IgD-negative memory B cell (primary cell): ENCODE data around the gene CMPK1. TPM values are rescaled to one million over a fixed set of nuclear protein-coding genes. Genes with fewer than 3 reads are reported as not detected.
A peak's percentile ranks its signal among the peaks of the same experiment; 100 is the strongest.

Experiments used
- H3K27ac Mint-ChIP-seq, 3 donors: one replicate each; pipeline ENCODE4 v1.8.0; 2020 to 2022; ENCODE audit warnings: mild to moderate bottlenecking in 3 of 3, mixed read lengths in 3 of 3, moderate library complexity in 1 of 3
- H3K27me3 Mint-ChIP-seq: one replicate; pipeline ENCODE4 v1.8.0; 2021; ENCODE audit warnings: mixed read lengths
- H3K36me3 Mint-ChIP-seq: one replicate; pipeline ENCODE4 v1.8.0; 2020; ENCODE audit warnings: mild to moderate bottlenecking, mixed read lengths
- H3K4me1 Mint-ChIP-seq, 3 donors: one replicate each; pipeline ENCODE4 v1.8.0; 2020 to 2022; ENCODE audit warnings: mixed read lengths in 3 of 3, mild to moderate bottlenecking in 1 of 3
- H3K4me3 Mint-ChIP-seq, 4 donors: one replicate each; pipeline ENCODE4 v1.8.0; 2020 to 2022; ENCODE audit warnings: mild to moderate bottlenecking in 4 of 4, mixed read lengths in 4 of 4, moderate library complexity in 3 of 4
- H3K9me3 Mint-ChIP-seq, 3 donors: one replicate each; pipeline ENCODE4 v1.8.0; 2020 to 2021; ENCODE audit warnings: mixed read lengths in 3 of 3, mild to moderate bottlenecking in 1 of 3
- polyA plus RNA-seq: library from polyadenylated mRNA; unstranded; fragments of 300-500 nt; fragmentation: Illumina TruSeq; gene quantifications from one replicate; pipeline ENCODE4 v1.2.3, GENCODE V29; 2021

The CMPK1 gene
- polyA plus RNA-seq, 1 donor from 2014 or later = 119 TPM

DNA sequence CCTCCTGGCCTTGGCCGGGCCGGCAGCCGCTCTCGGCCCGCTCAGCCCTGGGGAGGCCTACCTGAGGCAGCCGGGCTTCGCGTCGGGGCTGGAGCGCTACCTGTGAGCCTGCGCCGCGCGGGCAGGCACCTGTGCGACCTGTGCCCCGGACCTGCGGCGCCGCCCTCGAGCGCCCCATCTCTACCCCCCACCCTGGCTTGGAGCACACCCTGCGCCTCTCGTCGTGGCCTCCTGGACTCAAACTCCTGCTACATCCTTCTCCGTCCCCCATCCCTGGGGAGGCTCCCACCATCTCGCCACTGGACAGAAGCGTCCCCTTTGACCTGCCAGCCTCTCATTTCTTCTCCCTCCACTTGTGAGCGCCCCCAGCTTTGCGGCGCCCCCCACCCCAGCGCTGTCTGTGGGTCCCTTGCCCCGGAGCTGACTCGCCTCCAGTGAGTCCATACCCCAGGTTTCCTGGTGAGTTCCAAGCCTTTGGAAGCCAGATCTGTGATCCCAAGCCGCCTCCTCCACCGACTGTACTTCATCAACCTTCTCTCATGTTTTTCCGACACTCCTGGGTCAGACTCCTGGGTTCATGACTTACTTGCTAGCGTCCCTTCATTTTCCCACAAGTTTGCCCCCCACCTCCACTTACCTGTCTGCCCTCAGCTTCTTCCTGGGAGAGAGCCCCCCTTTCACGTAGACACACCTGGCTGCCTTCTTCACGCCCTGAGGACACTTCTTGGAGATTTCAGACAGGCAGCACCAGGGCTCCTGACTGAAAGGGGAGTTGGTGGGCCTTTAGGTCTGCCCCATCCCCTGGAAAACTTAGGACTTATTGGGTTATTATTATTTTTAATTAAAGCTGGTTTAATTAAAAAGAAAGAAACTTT is 83.8 kb downstream of the CMPK1 start:
- H3K27me3 Mint-ChIP-seq = peaks cover 37% of the 10 kb centered on the region
- no peaks in the 10 kb centered on the region for H3K4me1 Mint-ChIP-seq
- peak overlapping the region in 1 of 3 donors; percentile 22 for H3K27ac Mint-ChIP-seq
- no peaks in the 10 kb centered on the region for H3K36me3 Mint-ChIP-seq
- H3K4me3 Mint-ChIP-seq = peak overlapping the region in 2 of 4 donors; percentile 74 to 85
- H3K9me3 Mint-ChIP-seq = no peaks in the 10 kb centered on the region

DNA sequence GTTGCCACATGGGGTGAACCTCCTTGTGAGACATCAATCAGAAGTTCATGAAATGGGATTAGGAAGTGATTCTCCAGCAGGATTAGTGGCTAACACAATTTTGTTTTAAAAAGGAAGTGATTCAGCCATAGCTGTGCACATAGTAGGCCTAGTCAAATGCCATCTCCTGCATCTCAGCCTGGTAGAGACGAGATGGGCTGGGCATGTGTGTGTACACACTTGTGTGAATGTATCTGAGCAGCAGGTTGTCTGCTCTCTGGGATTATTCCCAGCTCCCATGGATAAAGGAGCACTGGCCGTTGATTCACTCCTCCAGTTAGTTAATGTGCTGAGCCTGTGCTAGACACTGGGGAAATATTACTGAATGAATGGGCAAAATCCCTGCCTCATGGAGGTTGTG is 84.5 kb downstream of the CMPK1 start:
- Mint-ChIP-seq H3K36me3 (no peaks in the 10 kb centered on the region), H3K27ac (peak overlapping the region in 1 of 3 donors; percentile 22), H3K27me3 (peaks cover 37% of the 10 kb centered on the region)

GRCh38 chr1:47418681-47419325 is 85.2 kb downstream of the CMPK1 start:
- no peaks in the 10 kb centered on the region for H3K36me3 Mint-ChIP-seq
- H3K4me1 Mint-ChIP-seq = no peaks in the 10 kb centered on the region
- H3K27ac Mint-ChIP-seq = no peak overlapping the region
- no peak overlapping the region for H3K4me3 Mint-ChIP-seq
- peaks cover 39% of the 10 kb centered on the region for H3K27me3 Mint-ChIP-seq
- no peaks in the 10 kb centered on the region for H3K9me3 Mint-ChIP-seq

More for the DNA sequence above, 84.5 kb downstream of the CMPK1 start:
- Mint-ChIP-seq H3K4me3 (peak overlapping the region in 2 of 4 donors; percentile 6 to 11), H3K9me3 (no peaks in the 10 kb centered on the region), H3K4me1 (no peaks in the 10 kb centered on the region)

DNA sequence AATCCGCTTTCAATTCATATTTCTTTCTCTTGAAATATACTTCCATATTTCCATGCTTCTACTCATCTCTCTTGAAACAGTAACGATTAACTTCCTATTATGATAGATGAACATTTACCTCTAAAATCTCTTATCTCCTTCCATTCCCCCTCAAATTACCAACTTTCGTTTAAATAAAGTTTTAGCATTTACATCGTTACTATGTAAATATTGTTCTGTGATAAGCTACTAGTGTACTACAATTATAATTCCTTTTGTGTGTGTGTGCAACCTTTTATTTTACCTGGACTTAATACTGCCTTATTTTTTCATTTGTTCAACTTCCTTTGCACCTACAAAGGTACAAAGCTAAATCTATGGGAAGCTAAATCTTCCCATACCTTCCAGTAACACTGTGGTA is 87.0 kb downstream of the CMPK1 start:
- H3K27me3 Mint-ChIP-seq = peaks cover 35% of the 10 kb centered on the region
- no peak overlapping the region for H3K4me3 Mint-ChIP-seq
- H3K36me3 Mint-ChIP-seq = no peaks in the 10 kb centered on the region
- H3K9me3 Mint-ChIP-seq = no peaks in the 10 kb centered on the region
- no peak overlapping the region for H3K27ac Mint-ChIP-seq
- no peaks in the 10 kb centered on the region for H3K4me1 Mint-ChIP-seq

GRCh38 chr1:47423872-47424271 is 90.3 kb downstream of the CMPK1 start:
- Mint-ChIP-seq H3K36me3 (no peaks in the 10 kb centered on the region), H3K27me3 (peaks cover 16% of the 10 kb centered on the region), H3K4me3 (no peak overlapping the region), H3K27ac (no peak overlapping the region), H3K9me3 (no peaks in the 10 kb centered on the region), H3K4me1 (no peaks in the 10 kb centered on the region)

- Mint-ChIP-seq H3K36me3 (no peaks in the 10 kb centered on the region), H3K27ac (no peak overlapping the region), H3K27me3 (peaks cover 13% of the 10 kb centered on the region)
These were observed 90.9 kb downstream of the CMPK1 start for GRCh38 chr1:47424336-47424982.

More at GRCh38 chr1:47424336-47424982, 90.9 kb downstream of the CMPK1 start:
- Mint-ChIP-seq H3K4me1 (no peaks in the 10 kb centered on the region), H3K9me3 (no peaks in the 10 kb centered on the region), H3K4me3 (no peak overlapping the region)

Other genes starting within 250 kb of the CMPK1 start
- not detected for gene CYP4A22, start 196.3 kb upstream of the CMPK1 start, polyA plus RNA-seq
- gene PDZK1IP1, start 143.8 kb upstream of the CMPK1 start, polyA plus RNA-seq = 1.1 TPM
- gene TAL1, start 101.6 kb upstream of the CMPK1 start, polyA plus RNA-seq = 0.19 TPM
- 1.3 TPM for gene STIL, start 19.6 kb upstream of the CMPK1 start, polyA plus RNA-seq
- gene FOXE3, start 82.5 kb downstream of the CMPK1 start, polyA plus RNA-seq = not detected
- gene FOXD2, start 104.3 kb downstream of the CMPK1 start, polyA plus RNA-seq = 0.04 TPM